ENCODE results near the gene PPFIA1. TPM values are rescaled to one million over a fixed set of nuclear protein-coding genes. Genes with fewer than 3 reads are reported as not detected.

PPFIA1 gene
- total and polyA plus RNA-seq, 2 of the 13 experiments (the other 11 are each of a cell fraction or from before 2014, with no cell fraction given): 29.9 to 45.2 TPM

GRCh38 chr11:70250876-70251658 is 19.4 kb upstream of the PPFIA1 start:
- H2AFZ ChIP-seq (ENCODE audit: low read length): no peak overlapping the region
- intact Hi-C loops (cut with micrococcal nuclease; ENCODE audit: unreplicated experiment) (no loop called here), in situ Hi-C loops (cut with HindIII; ENCODE audit: extremely low pct_ligation_motif_present, low pct_unique_long_range_greater_than_20kb) (no loop called here)
- 0 out of 6 replicates have a peak overlapping the region, but pooled peaks of 1 of the 3 experiments have one; percentile 33 for H3K4me3 ChIP-seq (replicated peaks in 1 of 3; ENCODE audit: insufficient read depth in 1 of 3, low read depth in 2 of 3, low read length in 3 of 3)
- FAIRE-seq (no peak), ATAC-seq (peak; percentile 76), DNase-seq (ENCODE audit: low spot score) (no peak)
- H3K36me3 ChIP-seq (replicated peaks in 1 of 2; ENCODE audit: control insufficient read depth in 1 of 2, insufficient read depth in 2 of 2, low read length in 2 of 2): no peaks in the 10 kb centered on the region
- no peak overlapping the region for H3K4me2 ChIP-seq (ENCODE audit: low read depth, low read length)
- H3K4me1 ChIP-seq (ENCODE audit: insufficient read depth, low read length): peaks cover 14% of the 10 kb centered on the region
- ChIA-PET CTCF (ENCODE audit: low intra/inter-chr PET ratio, low total read pairs) (no interaction called here), POLR2A (no interaction called here)
- H3K27ac ChIP-seq (ENCODE audit: extremely low read length, insufficient read depth, low read length): no peak overlapping the region
- no TSS peak for BruUV-seq (replicated peaks)
- H3K79me2 ChIP-seq (ENCODE audit: insufficient read depth, low read length): no peaks in the 10 kb centered on the region
- H3K9ac ChIP-seq (ENCODE audit: insufficient read depth, low read depth, low read length): no peak overlapping the region
- peaks cover 0 to 49% of the 10 kb centered on the region in 2 experiments; a peak in 3 of 5 replicates for H3K27me3 ChIP-seq (ENCODE audit: control insufficient read depth in 1 of 2, insufficient read depth in 2 of 2, low read length in 2 of 2)
- WGBS (ENCODE audit: low lambda C conversion rate): 23% methylated on average over 11 of the region's 16 CpGs
- H4K20me1 ChIP-seq (ENCODE audit: insufficient read depth, low read length): no peaks in the 10 kb centered on the region
- H3K9me3 ChIP-seq (ENCODE audit: low read length): no peaks in the 10 kb centered on the region
- TF ChIP-seq FLYWCH1 (CRISPR knock-in tag; IDR thresholded peaks at IDR 0.05): no peak
- no peak for TF ChIP-seq ZNF616 (CRISPR knock-in tag; IDR thresholded peaks at IDR 0.05; ENCODE audit: low read depth)
- TF ChIP-seq ZNF136 (CRISPR knock-in tag; IDR thresholded peaks at IDR 0.05; ENCODE audit: low read depth): no peak
- TF ChIP-seq, protein P1, sequence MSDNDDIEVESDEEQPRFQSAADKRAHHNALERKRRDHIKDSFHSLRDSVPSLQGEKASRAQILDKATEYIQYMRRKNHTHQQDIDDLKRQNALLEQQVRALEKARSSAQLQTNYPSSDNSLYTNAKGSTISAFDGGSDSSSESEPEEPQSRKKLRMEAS (IDR thresholded peaks at IDR 0.05): peak; percentile 40; the same call in 1 of the 2 replicates
- no peak for TF ChIP-seq EP300 (IDR thresholded peaks at IDR 0.05; ENCODE audit: low read depth in 2 of 2, low read length in 2 of 2)
- TF ChIP-seq EP300 (CRISPR knock-in tag; IDR thresholded peaks at IDR 0.05; ENCODE audit: borderline replicate concordance): no peak
- TF ChIP-seq ZNF766 (CRISPR knock-in tag; IDR thresholded peaks at IDR 0.05; ENCODE audit: borderline replicate concordance): no peak
- TF ChIP-seq, protein P2, sequence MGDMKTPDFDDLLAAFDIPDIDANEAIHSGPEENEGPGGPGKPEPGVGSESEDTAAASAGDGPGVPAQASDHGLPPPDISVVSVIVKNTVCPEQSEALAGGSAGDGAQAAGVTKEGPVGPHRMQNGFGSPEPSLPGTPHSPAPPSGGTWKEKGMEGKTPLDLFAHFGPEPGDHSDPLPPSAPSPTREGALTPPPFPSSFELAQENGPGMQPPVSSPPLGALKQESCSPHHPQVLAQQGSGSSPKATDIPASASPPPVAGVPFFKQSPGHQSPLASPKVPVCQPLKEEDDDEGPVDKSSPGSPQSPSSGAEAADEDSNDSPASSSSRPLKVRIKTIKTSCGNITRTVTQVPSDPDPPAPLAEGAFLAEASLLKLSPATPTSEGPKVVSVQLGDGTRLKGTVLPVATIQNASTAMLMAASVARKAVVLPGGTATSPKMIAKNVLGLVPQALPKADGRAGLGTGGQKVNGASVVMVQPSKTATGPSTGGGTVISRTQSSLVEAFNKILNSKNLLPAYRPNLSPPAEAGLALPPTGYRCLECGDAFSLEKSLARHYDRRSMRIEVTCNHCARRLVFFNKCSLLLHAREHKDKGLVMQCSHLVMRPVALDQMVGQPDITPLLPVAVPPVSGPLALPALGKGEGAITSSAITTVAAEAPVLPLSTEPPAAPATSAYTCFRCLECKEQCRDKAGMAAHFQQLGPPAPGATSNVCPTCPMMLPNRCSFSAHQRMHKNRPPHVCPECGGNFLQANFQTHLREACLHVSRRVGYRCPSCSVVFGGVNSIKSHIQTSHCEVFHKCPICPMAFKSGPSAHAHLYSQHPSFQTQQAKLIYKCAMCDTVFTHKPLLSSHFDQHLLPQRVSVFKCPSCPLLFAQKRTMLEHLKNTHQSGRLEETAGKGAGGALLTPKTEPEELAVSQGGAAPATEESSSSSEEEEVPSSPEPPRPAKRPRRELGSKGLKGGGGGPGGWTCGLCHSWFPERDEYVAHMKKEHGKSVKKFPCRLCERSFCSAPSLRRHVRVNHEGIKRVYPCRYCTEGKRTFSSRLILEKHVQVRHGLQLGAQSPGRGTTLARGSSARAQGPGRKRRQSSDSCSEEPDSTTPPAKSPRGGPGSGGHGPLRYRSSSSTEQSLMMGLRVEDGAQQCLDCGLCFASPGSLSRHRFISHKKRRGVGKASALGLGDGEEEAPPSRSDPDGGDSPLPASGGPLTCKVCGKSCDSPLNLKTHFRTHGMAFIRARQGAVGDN (CRISPR knock-in tag; IDR thresholded peaks at IDR 0.05): 0 out of 2 replicates have a peak, but pooled peaks have one; percentile 22
- TF ChIP-seq MED1 (CRISPR knock-in tag; IDR thresholded peaks at IDR 0.05): no peak
- no peak for TF ChIP-seq BHLHE40 (IDR thresholded peaks at IDR 0.05; ENCODE audit: low read length)
- TF ChIP-seq ZSCAN22 (CRISPR knock-in tag; IDR thresholded peaks at IDR 0.05): peak; percentile 67
- TF ChIP-seq ZNF160 (CRISPR knock-in tag; IDR thresholded peaks at IDR 0.05): no peak
- 0 out of 2 replicates have a peak, but pooled peaks have one; percentile 25 for TF ChIP-seq ZNF574 (CRISPR knock-in tag; IDR thresholded peaks at IDR 0.05)
- no peak for TF ChIP-seq ZNF431 (CRISPR knock-in tag; IDR thresholded peaks at IDR 0.05; ENCODE audit: borderline replicate concordance, low read depth)
- no peak for TF ChIP-seq TOE1 (CRISPR knock-in tag; IDR thresholded peaks at IDR 0.05)
- no peak for TF ChIP-seq ZNF337 (CRISPR knock-in tag; IDR thresholded peaks at IDR 0.05; ENCODE audit: borderline replicate concordance, low read depth)
- no peak for TF ChIP-seq HCFC1 (IDR thresholded peaks at IDR 0.05; ENCODE audit: low read depth, low read length)
- no peak for TF ChIP-seq PHF20 (CRISPR knock-in tag; IDR thresholded peaks at IDR 0.05)

All from HepG2 (cell line).